Panc1 (cell line): ENCODE results near the gene TMTC2. TPM values are rescaled to one million over a fixed set of nuclear protein-coding genes. Genes with fewer than 3 reads are reported as not detected.

Experiments used
- ATAC-seq: fragments of 200-7000 bp; cut with Tn5 transposase; 2 replicates; pipeline ENCODE4 v1.9.1; 2020; ENCODE audit warnings: mild to moderate bottlenecking, moderate library complexity
- BruUV-seq: library from RNA; stranded (reverse); fragments of 400-500 nt; replicated peaks from 2 replicates; lab custom pipeline; 2021; lab: Mats Ljungman, UMichigan
- CTCF ChIA-PET: fragments of 300-600 bp; sonication (Branson Sonifier 250); formaldehyde crosslinking; loops from one replicate; lab custom pipeline; 2022; ENCODE audit warnings: antibody characterized with exemption; lab: Charles Lee
- POLR2A ChIA-PET: fragments of 300-600 bp; sonication (Branson Sonifier 250); formaldehyde crosslinking; loops from one replicate; lab custom pipeline; 2022; ENCODE audit warnings: antibody characterized with exemption; lab: Charles Lee
- DNase-seq: peaks from one replicate; pipeline ENCODE4 v3.0.0-alpha.2; 2010; ENCODE audit warnings: low read depth, low spot score
- H3K27ac ChIP-seq: 2 replicates; pipeline ENCODE4 v1.5.1; 2011; ENCODE audit warnings: mild to moderate bottlenecking, low read length, inconsistent platforms
- H3K27me3 ChIP-seq: fragments of 200-500 bp; sonication (Bioruptor generic); 2 replicates; pipeline ENCODE4 v1.6.0; 2014; ENCODE audit warnings: low read length, inconsistent platforms; ENCODE audit not compliant: control insufficient read depth, insufficient read depth
- H3K36me3 ChIP-seq: fragments of 200-500 bp; sonication (Bioruptor generic); 2 replicates; pipeline ENCODE4 v1.5.1; 2014; ENCODE audit warnings: inconsistent platforms, mild to moderate bottlenecking, low read length, moderate library complexity; ENCODE audit not compliant: control insufficient read depth, insufficient read depth
- H3K4me1 ChIP-seq: 2 replicates; pipeline ENCODE4 v1.5.1; 2011; ENCODE audit warnings: inconsistent platforms, mild to moderate bottlenecking, low read length, moderate library complexity; ENCODE audit not compliant: control insufficient read depth, insufficient read depth
- H3K4me3 ChIP-seq, 2 experiments: 2 replicates each; pipeline ENCODE4 v1.5.1; 2011 to 2012; ENCODE audit warnings: low read depth in 2 of 2, low read length in 2 of 2, mild to moderate bottlenecking in 2 of 2, inconsistent platforms in 1 of 2, moderate library complexity in 1 of 2
- H3K9me3 ChIP-seq: fragments of 200-500 bp; sonication (Bioruptor generic); 2 replicates; pipeline ENCODE4 v1.5.1; 2014; ENCODE audit warnings: low read depth, mild to moderate bottlenecking, inconsistent platforms, low read length, moderate library complexity; ENCODE audit not compliant: control insufficient read depth, insufficient read depth
- CTCF ChIP-seq: fragments of 450-650 bp; IDR thresholded peaks from 2 replicates; pipeline ENCODE4 v1.5.1; 2017; ENCODE audit warnings: mild to moderate bottlenecking
- POLR2AphosphoS5 ChIP-seq: IDR thresholded peaks from 2 replicates; pipeline ENCODE4 v1.6.1; 2012; ENCODE audit warnings: mild to moderate bottlenecking, low read depth, low read length, moderate library complexity
- REST ChIP-seq, 2 experiments: IDR thresholded peaks; 2 replicates each; pipeline ENCODE4 v1.6.1; 2011 to 2012; ENCODE audit warnings: low read depth in 2 of 2, control low read depth in 1 of 2, low read length in 1 of 2, mild to moderate bottlenecking in 1 of 2, moderate library complexity in 1 of 2; ENCODE audit not compliant: insufficient read depth in 1 of 2
- SIN3A ChIP-seq: IDR thresholded peaks from 2 replicates; pipeline ENCODE4 v1.6.1; 2012; ENCODE audit warnings: low read depth, mild to moderate bottlenecking, low read length, moderate library complexity, borderline replicate concordance; ENCODE audit not compliant: insufficient read depth
- TCF7L2 ChIP-seq: IDR thresholded peaks from 2 replicates; pipeline ENCODE4 v1.6.1; 2011; ENCODE audit warnings: mild to moderate bottlenecking, low read depth, low read length, inconsistent platforms
- in situ Hi-C: cut with HindIII; loops from 2 replicates; pipeline ENCODE4 v1.10.0; 2016; ENCODE audit warnings: low sequenced_read_pairs, low pct_unique_long_range_greater_than_20kb
- intact Hi-C: fragments of 100-400 bp; cut with micrococcal nuclease; formaldehyde crosslinking; loops from one replicate; pipeline ENCODE4 v1.10.0; 2022; ENCODE audit not compliant: unreplicated experiment
- total RNA-seq: library from RNA; stranded (reverse); gene quantifications from one replicate; pipeline ENCODE4 v1.2.1, GENCODE V29; 2021; ENCODE audit not compliant: unreplicated experiment

Gene TMTC2
- total RNA-seq, 1 experiment from 2014 or later = 5.7 TPM

- intact Hi-C loops (no loop called here), in situ Hi-C loops (no loop called here)
- H3K27me3 ChIP-seq = no peaks in the 10 kb centered on the region
- CTCF ChIA-PET = no interaction called here
- H3K4me1 ChIP-seq = no peaks in the 10 kb centered on the region
- POLR2A ChIA-PET = no interaction called here
- H3K9me3 ChIP-seq = no peaks in the 10 kb centered on the region
- no peak overlapping the region for H3K27ac ChIP-seq
- no peak for ATAC-seq
- no TSS peak for BruUV-seq
- no peaks in the 10 kb centered on the region for H3K36me3 ChIP-seq
- H3K4me3 ChIP-seq = no peak overlapping the region
- no peak for DNase-seq
- TF ChIP-seq POLR2AphosphoS5 = no peak
- TF ChIP-seq CTCF = no peak
- no peak for TF ChIP-seq TCF7L2
- no peak for TF ChIP-seq REST (IDR thresholded peaks at IDR 0.05; ENCODE audit: insufficient read depth in 1 of 2, low read depth in 2 of 2, low read length in 1 of 2)
- TF ChIP-seq SIN3A = no peak
Observed at GRCh38 chr12:82709794-82710355, 23.2 kb downstream of the TMTC2 start.

- Histone ChIP-seq H3K4me1 (no peaks in the 10 kb centered on the region), H3K27ac (no peak overlapping the region), H3K9me3 (no peaks in the 10 kb centered on the region), H3K27me3 (no peaks in the 10 kb centered on the region), H3K4me3 (no peak overlapping the region), H3K36me3 (no peaks in the 10 kb centered on the region)
- no TSS peak for BruUV-seq
- ChIA-PET POLR2A (no interaction called here), CTCF (no interaction called here)
- intact Hi-C loops = no loop called here
- DNase-seq = no peak
- in situ Hi-C loops = no loop called here
- no peak for ATAC-seq
- TF ChIP-seq CTCF (no peak), TCF7L2 (no peak), POLR2AphosphoS5 (no peak), SIN3A (no peak), REST (IDR thresholded peaks at IDR 0.05; ENCODE audit: insufficient read depth in 1 of 2, low read depth in 2 of 2, low read length in 1 of 2) (no peak)
Observed at GRCh38 chr12:82710741-82711140, 24.0 kb downstream of the TMTC2 start.
